GM19452 (cell line): ENCODE data around the gene GPC6.
"Not testable (repeated sequence)": the region's sequence is repeated elsewhere in the genome, so short reads cannot be mapped to it uniquely, and the experiment has no call there.

ENCODE experiments used
- ATAC-seq: cut with Tn5 transposase; IDR thresholded peaks from one replicate; pipeline ENCODE4 v1.9.1; 2021; ENCODE audit not compliant: unreplicated experiment

GPC6 gene

GRCh38 chr13:93226623-93227279 is at the start of gene GPC6:
Gene GPC6 (plus strand): TSS chr13:93226807.
- ATAC-seq: no peak

DNA sequence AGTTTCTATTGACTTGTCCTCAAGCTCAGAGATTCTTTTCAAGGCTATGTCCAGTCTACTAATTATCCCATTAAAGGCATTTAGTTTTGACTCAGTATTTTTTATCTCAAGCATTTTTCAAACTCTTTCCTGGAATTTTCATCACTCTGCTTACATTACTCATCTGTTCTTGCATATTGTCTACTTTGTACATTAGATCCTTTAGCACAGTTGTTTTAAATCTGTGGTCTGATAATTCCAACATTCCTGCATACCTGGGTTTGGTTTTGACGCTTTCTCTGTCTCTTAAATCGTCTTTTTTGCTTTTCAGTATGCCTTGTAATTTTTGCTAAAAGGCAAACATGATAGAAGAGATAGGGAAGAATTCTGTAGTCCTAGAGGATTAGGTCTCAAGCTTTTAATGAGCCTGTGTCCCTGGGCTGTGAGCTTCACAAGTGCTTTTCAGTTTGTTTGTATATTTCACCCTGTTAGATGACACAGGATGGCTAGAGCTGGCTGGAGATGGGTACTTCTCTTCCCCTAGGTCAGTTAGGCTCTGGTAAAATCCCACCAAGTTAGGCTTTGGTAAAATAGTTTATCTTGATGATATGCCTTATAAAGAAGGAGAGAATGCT is 46.1 kb upstream of the GPC6 start:
- ATAC-seq: no peak

GRCh38 chr13:93182406-93182805 is 44.2 kb upstream of the GPC6 start:
- no peak for ATAC-seq

DNA sequence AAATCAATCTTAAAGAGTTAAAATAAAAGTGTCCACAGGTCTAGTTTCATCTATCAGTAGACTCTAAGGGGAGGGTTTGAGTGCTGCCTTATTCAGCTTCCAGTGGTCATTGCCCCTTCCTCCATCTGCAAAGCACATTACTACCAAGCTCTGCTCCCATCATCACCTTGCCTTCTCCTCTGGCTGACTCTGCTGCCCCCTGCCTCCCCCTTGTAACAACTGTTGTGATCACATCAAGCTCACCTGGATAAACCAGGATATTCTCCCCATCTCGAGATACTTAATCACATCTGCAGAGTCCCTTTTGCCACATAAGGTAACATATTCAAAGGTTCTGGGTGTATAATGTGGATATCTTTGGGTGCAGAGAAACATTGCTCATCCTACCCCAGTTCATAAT is 43.3 kb upstream of the GPC6 start:
- no peak for ATAC-seq

DNA sequence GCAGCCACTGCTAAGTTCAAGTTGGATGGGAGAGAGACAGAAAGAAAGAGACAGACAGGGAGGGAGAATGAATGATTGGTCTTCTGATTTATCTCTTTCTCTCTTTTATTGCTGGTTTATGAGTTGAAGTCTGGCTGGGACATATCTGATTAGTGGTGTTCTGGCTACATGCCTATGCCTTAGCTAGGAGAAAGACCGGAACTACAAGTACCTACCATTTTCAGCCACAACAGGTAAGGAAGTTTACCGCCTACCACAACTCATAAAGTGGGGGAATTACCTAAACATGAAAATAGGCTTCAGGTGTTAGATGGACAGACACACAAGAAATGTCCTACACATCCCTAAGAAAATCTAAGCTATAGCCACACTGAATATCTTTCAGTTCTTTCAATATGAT is 36.6 kb upstream of the GPC6 start:
- no peak for ATAC-seq

GRCh38 chr13:93193682-93194081 is 32.9 kb upstream of the GPC6 start:
- no peak for ATAC-seq

DNA sequence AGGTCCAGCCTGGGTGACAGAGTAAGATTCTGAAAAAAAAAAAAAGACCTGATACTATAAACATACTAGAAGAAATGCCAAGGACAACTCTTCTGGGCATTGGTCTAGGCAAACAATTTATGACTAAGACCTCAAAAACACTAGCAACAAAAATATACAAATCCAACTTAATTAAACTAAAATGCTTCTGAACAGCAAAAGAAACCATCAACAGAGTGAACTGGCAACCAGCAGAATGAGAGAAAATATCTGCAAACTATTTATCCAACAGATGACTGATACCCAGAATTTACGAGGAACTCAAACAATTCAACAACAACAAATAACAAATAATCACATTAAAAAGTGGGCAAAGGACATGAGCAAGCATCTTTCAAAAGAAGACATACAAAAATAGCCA is 26.8 kb upstream of the GPC6 start:
- no peak for ATAC-seq

GRCh38 chr13:93200626-93201025 is 26.0 kb upstream of the GPC6 start:
- ATAC-seq: no peak

DNA sequence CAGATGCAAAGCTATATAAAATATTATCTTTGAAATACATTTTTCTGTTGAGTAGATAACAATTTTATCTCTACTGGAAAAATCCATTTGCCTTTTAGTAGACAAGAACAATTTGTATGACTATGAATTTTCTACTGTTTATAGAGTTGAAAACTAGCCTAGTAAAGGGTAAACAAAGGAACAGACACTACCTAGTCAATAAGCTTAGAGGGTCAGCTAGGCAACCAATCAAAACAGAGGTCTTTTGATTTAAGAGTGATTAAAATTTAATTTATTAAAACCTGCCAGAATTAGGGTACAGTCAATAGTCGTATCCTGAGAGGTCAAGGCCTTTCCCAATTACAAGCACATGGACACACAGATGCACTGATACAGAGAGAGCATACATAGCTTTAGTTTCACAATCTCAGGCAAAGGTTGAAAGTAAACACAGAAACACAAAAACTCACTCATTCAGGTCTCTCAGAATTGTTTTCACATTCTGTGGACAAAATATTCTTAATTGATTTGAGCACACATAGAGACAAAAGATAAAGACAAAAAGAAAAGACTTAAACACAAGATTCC is 24.5 kb upstream of the GPC6 start:
- no peak for ATAC-seq

GRCh38 chr13:93206778-93207392 is 19.7 kb upstream of the GPC6 start:
- not testable (repeated sequence) for ATAC-seq

DNA sequence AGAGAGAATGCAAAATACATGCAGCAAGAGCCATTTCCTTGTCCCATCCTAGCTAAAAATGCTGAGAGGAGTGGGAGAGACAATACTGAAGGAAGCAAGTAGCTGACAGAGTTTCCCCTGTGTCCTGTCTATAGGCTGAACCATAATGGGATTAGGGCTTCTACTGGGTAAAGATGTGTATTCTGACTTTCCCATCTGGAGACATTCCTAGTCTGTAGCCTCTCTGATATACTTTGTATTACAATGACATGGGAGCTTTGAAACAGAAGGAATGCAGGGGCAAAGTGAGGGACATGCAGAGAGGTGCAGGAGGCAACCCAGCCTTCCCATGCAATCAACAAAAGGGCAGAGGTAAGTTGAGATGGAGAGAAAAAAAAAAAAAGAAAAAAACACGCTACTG is 10.5 kb upstream of the GPC6 start:
- no peak for ATAC-seq

- ATAC-seq: no peak
These were observed 8.8 kb upstream of the GPC6 start for GRCh38 chr13:93217721-93218261.

GRCh38 chr13:93218583-93218982 is 8.0 kb upstream of the GPC6 start:
- ATAC-seq: no peak

DNA sequence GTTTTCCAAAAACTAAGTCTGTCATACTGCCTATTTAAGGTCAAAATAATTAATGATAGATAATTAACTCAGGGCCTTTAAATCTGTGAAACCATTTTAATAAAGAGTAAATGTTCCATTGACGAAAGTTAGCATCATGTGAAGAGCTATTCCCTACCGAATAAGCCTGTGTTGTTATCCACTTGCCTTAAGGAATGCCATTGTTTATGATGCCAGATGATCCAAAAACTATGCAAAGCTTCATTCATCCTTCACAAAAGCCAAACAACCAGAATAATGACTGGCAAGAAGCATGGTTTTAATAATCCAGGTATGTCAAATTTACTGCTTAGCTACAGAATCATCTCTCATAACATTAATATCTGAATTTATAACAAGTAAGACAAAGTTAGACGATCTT is 6.5 kb upstream of the GPC6 start:
- no peak for ATAC-seq

GRCh38 chr13:93222976-93223375 is 3.6 kb upstream of the GPC6 start:
- ATAC-seq: no peak

GRCh38 chr13:93224535-93224934 is 2.1 kb upstream of the GPC6 start:
- ATAC-seq: no peak

DNA sequence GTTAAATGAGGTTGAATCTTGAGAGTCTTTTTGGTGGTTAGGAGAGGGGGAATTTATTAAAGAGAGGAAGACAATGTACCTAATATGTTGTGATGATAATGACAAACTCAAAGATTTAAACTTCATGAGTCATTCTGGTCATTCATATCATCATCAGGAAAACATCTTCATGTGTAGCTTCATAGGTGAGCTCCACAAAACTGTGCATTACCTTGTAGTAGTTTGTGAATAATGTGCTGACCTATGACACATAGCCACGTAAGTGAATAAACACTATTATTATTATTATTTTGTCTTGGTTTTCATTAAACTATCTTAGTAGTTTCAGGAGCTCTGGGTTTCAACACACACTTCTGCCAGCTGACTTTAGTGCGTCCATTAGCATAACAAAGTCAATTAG is 997 bp upstream of the GPC6 start:
- ATAC-seq: no peak

DNA sequence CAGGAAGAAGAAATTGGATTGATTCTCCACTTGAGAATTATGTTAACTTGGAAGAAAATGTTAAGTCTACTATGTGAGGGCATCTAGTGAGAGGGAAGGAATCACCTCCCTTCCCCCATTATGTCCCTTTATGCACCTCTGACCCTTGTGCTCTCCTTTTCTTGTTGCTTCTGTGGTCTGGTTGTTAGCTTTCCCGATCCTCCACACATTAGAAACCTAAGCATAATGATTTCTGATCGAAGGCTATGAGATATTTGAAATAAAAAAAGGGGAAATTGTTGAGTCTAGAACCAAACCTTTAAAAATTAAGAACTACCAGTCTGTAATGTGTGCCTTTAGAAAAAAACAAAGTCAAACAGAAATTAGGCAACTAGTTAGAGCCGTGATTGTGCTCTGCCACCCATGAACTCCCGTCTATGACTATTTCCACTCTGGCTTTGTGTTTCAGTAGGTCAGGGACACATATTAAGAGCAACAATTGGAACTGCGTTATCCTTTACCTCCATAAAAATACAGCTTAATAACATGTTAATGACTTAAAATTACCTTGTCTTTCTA is 463 bp upstream of the GPC6 start:
- no peak for ATAC-seq

GRCh38 chr13:93227280-93227877 is 772 bp downstream of the GPC6 start:
- ATAC-seq: no peak

- no peak for ATAC-seq
These were observed 1.5 kb downstream of the GPC6 start for GRCh38 chr13:93227878-93228642.

DNA sequence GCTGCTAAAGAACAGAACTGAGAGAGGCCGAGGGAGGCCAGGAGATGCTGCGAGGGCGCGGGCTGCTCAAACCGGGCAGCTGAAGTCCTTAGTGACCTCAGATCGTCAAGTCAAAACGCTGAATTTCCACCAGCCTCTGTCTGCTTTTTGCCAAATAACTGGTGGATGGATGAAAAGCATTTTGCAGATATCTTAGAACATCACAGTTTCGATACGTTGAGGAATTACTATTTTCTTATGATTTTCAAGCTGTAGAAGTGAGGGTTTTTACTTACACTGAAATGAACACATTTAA is 2.0 kb downstream of the GPC6 start:
- no peak for ATAC-seq
